GM21576 (cell line): ENCODE measurements around the gene COL17A1.

Experiments
- ATAC-seq: cut with Tn5 transposase; IDR thresholded peaks from one replicate; pipeline ENCODE4 v1.9.1; 2021; ENCODE audit warnings: mild to moderate bottlenecking, moderate library complexity; ENCODE audit not compliant: unreplicated experiment

The COL17A1 gene

DNA sequence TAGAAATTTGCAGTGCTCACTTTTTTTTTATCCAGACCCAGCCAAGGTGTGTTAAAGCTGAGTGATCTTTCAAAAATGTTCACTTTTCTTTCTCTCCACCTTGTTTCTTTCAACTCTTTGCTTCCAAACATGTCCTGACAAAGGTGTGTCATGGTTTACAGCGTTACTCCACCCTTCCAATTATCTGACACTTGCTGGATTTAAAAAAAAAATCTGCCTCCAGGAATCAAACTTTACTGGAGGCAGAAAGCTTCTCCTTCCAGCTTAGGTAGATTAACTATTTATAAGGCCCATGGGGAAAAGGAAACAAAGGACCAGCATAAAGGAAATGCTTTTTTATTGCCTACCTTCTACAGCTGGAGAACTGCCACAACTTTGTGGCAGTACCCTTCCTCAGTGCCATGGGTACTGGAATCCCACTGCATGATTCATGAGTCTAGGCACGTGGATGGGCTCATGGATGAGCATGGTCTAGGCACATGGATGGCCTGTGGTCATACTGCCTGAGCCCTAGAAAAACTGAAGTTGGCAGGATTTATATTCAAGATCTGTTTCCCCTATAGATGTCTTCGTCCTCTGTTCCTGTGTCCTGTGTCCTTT lies at the start of gene COL17A1:
Gene COL17A1, minus strand, starts transcription at position 80 of the 600 bp plus-strand sequence. CDS start 5,207 bp downstream, outside the sequence.
- ATAC-seq, result no peak

DNA sequence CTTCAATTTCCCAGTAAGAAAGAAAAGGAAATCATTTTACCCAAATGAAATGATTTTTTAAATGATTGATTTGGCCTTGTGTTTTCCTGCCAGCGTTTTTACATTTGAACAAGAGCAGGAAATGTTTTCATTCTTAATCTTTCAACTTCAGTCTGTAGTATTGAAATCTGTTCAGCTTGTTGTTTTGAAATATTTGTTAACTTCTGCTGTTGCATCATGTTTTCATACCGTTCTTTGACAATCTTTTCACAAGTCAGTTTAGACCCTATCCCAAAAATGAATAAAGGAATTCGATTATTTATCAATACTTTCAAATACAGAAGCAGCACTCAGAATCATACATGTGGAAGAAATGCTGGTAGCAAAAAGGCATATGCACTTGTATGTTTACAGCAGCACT lies 44.4 kb upstream of the COL17A1 start:
- ATAC-seq, result no peak

DNA sequence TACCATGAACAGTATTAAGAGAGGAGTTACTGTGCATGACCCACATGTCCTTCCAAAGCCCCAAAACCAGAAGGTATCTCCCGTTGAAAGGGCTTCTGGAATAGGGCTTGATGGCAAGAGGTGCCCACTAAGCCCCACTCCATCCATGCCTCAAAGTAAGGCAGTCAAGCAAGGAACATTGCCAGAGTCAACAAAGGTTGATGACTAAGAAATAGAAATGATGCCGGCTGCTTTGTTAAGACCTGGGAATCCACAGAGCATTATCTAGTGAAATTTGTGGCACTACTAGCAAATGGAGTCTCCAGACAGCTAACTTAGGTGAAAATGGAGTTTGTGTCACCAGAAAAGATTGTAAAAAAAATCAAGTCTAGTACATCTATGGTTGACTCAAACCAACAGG lies 42.5 kb upstream of the COL17A1 start:
- ATAC-seq, result no peak

DNA sequence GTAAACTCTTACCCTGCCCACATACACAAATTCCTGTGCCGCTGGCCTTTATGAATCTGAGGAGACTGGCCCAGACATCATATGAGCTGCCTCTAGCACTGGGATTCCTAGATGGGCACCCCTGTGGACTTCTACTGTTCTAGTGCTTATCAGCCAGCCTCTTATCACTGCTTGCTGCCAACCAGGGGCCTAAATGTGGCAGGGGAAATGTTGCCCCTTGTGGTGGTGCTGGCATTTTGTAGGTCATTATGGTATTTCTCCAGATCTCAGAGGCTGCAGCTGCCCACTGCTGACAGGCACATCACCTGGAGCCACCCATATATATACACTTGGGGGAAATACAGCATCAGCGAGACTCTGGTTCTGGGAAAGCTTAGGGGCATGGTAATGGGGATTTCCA lies 41.7 kb upstream of the COL17A1 start:
- peak; percentile 42 for ATAC-seq

DNA sequence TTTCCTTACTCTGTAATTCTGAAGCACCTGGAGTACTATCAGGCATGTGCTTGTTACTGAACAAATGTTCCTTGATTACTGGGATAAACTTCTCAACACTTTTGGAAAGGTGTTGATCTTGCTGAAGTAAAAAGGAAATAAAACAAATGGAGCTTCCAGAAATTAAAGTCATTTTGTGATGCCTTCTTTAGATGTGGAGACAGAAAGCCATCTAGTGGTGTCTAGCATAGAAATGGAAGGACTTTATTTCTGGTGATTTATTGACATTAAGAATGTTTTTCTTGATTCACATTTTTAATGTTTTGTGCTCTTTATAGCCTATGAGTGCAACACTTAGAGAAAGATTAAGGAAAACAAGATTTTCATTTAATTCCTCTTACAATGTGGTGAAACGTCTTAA lies 37.7 kb upstream of the COL17A1 start:
- no peak for ATAC-seq

DNA sequence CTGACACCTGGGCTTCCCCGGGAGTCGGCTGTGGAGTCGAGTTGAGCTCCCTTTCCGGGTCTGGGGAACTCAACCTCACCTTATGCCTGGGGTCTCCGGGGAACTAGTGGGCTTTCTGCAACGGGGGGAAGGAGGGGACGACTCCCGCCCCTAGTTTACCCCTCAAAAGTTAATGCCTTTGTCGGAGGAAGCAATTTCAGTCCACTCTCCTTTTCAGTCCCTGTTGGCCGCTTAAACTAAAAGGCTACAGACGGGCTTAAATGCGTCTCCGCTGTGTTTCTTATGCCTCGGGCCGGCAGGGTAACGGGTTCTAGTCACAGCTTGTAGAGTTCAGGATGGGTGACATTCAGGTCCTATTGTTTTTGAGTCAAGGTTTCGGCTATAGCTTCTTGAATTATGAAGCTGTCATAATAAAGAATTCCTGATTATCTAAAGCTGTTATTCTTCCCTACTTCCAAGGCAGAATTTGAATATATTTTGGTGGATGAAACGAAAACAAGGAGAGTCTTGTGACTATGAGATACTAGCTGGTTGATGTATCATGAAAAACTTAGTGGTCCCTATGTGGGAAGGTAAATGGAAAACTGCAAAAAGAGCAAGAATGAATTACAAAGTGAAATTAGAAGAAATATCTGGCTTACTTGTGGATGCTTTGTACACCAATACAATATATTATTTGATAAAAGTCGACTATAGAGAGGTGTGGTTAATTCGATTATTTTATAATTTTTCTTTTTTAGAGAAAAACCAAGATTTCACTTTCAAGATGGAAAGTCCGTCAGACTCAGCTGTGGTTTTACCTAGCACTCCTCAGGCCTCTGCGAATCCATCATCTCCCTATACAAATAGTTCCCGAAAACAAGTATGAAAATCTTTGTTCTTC lies 36.8 kb upstream of the COL17A1 start:
- ATAC-seq, result peak; percentile 4

DNA sequence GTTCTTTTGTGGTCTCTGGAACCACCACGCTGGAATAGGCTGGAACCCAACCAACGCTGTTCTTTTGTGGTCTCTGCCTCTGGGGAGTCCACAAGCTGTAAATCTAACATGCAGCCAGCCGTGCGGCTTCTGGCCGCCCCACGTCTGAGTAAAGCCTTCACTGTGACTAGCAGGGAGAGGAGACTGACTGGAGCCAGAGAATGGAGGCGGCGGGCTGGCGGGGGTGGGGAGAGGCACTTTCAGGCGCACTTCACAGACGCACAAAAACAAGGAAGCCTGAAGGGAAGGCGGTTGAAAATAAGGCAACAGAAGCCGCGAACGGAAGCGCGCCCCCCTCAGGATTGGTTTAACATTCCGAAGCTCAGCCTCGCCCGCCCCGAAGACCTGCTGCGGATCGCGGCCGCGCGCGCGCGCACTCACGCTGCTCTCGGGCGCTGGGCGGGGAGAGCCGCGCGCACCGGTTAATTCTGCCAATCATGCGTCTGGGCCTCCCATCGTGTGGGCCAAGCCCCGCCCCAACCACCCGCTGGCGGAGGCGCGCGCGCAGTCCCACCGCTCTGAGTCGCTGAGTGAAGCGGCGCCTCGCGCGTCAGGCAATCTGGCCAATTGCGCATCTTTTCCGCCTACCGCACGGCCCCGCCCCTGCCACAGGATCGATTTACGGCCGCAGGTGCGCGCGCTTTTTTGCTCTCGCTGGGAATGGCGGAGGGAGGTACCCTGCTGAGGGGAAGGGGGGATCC lies 36.0 kb upstream of the COL17A1 start, which contains the start of gene SFR1:
Gene SFR1, plus strand, starts transcription at position 687 of the 740 bp plus-strand sequence. Its CDS starts 13 bp downstream, at position 700.
- peak; percentile 92 for ATAC-seq

DNA sequence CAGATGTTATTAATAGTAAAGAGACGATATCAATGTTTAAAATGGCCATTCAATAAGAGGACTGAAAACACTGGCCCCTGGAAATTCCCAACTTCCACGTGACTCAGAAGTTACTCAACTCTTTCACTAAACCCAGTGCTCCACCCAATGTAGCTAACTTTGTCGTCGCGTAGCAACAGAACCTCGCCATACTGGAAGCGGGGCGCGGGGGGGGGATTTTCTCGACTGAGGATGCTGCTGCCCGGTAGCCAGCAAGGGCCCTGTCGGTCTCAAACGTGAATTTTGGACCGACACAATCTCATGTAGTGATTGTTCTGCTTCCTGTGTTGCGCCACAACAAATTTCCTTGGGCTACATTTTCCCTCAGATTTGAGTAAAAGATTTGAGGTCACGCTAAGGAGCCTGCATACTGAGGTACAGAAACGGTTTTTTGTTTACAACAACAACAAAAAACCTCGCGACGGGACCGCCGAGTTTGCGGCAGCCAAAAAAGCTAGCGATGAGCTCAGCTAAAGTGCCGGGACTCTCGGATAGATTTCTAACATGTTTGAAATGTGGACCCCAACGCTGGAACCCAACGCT lies 35.3 kb upstream of the COL17A1 start:
- peak; percentile 27 for ATAC-seq

DNA sequence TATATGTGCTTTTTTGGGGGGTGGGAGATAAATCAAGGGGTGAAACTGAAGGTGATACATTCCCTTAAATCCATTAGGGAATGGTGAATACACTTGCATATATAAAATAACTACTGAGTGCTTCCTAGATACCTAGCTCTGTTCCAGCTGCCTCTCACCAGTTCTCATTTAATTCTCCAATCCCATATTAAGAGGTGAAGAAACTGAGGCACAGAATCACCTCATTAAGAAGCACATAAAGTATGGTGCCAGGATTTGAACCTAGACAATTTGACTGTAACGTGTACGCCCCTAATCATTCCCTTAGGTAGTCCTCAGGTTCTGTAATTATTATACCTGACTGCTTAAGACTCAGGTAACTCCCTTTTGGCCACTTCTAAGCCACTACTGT lies 34.8 kb upstream of the COL17A1 start:
- ATAC-seq, result no peak

DNA sequence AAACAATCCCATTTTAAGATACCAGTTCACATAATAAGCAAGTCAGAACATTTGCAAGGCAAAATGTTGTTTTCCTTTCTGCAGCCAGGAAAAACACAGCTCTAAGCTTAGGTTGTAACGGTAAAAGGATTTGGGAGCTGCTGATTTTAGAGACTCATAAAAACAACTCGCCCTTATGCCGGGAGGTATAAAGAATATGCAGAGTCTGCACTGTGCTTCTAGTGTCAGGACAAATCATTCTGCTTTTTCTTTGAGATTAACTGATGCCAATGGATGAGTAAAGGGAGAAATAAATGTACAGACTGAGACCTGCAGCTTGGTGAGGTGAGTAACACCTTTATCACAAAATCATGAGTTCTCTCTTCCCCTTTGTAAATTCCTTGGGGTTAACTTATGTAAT lies 34.3 kb upstream of the COL17A1 start:
- ATAC-seq, result no peak

DNA sequence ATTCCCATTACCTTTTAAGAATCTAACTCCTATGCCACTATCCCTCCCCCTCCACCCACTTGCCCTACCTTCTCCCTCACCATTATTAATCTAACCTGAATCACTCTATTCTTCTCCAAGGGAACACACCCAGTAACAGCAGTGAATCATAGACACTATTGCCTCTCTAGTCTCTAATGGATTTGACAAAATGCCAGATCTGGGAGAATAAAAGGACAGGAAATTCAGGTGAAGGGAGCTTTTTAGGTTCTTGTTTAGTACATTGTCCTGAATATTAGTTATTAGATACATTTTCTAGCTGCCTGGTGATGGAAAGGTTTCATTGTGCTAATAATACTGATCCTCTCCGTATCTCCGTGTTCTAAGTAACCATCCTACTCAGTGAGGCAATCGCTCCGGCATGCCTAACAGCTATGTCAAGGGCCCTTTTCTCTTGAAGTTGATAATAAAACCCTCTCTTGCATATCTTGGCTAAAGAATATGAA lies 32.2 kb upstream of the COL17A1 start:
- no peak for ATAC-seq

DNA sequence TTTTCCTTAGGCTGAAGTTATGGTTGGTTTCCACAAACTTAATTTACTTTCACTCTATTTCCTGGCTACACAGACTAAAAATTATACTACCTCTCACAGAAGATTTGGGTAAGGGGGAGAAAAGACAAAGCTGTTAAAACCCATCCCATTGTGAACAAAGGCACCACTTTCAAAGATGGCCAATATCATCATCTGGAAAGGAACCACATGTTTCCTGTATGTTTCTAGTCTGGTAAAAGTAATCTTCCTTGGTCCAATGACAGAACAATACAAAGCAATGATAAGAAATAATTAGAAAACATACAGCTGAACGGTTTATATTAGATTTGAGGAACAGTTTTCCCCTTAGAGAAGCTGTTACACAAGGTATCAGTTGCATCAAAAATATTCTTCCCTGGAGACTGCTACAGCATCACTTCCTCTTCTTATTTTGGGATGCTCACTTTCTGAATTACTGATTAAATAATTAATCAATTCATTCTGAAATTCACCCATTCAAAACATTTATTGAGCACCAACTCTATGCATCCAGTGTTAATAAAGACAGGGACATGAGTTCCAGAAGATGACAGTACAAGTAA lies 27.8 kb upstream of the COL17A1 start:
- no peak for ATAC-seq

DNA sequence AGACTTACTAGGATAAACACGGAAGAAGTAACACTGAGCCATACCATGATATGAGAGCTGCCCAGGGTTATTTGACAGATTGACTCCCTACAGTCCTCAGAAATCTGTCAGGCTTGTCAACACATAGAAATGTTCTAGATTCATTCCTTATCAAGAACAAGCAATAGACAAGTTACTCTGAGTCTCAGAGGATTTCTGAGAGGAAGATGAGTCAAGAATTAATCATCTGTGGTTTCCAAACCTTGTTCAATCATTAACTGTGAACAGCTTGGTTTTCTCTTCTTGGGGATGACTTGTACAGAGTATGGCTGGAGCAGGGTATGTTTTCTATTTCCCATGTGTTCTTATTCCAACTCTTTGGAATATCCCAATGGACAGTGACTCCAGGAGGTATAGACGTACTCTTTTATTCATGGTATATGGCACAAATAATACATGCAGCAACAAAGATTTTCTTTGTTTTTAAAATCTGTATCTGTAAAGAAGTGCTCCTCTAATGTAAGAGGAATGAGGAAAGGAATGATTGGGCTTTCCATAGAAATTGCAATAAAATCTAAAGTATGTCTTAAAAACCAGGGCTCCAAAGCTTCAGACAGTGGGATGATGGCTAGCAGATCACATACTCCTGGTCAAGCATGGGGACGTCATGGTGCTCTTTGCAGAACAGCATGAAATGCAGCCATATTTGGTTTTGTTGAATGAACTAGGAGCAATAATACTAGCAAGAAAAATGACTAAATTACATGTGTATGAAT lies 24.4 kb upstream of the COL17A1 start:
- no peak for ATAC-seq

DNA sequence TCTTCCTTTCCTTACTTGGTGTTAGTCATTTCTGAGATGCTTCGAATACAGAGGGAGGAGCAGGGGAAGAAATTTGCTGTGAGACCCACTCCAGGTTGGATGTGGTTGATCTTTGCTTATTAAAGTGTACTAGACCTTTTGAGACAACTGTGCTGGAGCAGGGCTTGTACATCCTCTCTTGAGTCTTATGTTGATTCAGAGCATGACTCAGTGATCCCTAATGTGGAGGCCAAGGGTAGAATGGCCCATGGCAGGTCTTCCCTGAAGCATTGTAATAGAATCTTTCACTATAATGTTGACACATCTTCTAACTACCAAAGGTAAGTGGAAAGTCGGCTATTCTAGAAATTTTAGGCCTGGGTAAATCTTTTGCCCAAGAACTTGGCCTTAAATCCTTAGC lies 19.2 kb upstream of the COL17A1 start:
- ATAC-seq, result no peak

DNA sequence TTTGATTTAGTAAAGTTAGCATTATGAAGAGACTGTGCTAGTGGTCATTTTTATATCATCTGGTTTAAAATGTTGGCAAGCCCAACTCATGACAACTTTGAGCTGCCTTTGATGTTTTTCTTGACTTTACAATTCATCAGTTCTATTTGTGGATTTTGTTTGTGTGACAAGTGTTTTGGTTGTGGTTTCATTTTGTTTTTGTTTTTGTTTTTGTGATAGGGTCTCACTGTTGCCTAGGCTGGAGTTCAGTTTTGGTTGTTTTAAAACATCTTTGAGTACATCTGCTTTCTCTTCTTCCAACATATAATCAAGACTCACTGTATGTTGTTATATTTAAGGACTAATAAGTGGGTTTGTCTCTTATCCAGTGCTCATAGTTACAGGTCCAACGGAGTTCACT lies 18.7 kb upstream of the COL17A1 start:
- no peak for ATAC-seq

DNA sequence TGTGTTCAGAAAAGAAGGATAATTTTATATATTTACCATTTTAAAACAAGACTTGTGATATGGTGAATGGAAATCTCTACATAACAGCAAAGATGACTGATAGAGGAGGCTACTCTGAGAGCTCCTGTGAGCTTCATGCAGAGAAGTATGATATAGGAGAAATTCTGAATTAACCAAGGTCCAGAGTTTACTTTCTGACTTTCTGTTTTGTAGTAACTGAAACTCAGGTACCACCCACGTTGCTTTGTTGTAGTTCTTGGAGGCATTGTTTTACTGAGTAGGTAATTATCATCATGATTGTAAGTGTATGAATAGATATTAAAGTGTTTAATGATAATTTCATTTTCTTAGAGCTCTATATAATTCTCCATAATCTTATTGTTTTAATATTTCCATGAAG lies 18.3 kb upstream of the COL17A1 start:
- ATAC-seq, result peak; percentile 63

DNA sequence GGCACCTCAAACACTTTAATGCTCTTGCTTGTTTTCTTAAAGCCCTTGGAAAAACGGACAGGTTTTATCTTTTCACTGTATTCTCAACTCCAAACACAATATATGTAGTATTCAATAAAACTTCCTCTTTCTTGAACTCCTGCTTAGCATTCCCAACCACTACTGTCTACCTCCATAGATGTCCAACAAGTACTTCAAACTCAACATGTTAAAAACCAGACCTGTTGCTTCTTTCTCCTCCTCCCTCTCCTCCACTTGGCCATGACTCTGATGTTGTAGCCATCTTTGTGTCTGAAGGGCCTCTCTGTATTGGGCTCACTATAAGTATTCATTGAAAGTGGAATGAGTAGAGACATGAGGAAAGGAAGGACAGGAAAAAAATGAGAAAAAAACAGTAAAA lies 16.2 kb upstream of the COL17A1 start:
- no peak for ATAC-seq

DNA sequence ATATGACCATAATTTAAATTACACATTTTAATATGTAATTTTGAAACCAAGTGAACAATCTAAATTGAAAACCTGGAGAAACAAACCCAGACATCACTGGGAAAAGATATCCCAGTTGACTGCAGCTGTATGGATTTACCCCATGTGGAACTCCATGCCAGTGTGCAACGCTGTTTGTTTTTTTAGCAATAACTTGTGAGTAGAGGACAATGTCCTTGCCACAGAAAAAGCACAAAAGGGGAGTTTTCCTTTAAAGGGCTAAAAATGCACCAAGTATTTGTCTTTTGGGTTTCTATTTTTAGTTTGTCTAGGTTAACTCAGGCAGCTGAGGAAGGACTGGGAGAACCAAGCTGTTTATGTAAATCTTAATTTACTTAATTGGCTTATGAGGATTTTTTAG lies 15.1 kb upstream of the COL17A1 start:
- no peak for ATAC-seq

DNA sequence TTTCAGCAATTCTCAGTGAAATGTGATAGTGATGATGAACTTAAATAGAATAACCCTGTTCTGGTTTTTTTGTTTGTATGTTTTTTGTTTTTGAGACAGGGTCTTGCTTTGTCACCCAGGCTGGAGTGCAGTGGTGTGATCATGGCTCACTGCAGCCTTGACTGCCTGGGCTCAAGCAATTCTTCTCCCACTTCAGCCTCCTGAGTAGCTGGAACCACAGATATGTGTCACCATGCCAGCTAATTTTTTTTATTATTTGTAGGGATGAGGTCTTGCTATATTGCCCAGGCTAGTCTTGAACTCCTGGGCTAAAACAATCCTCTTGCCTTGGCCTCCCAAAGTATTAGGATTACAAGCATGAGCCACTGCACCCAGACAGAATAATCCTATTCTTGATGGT lies 14.3 kb upstream of the COL17A1 start:
- no peak for ATAC-seq

DNA sequence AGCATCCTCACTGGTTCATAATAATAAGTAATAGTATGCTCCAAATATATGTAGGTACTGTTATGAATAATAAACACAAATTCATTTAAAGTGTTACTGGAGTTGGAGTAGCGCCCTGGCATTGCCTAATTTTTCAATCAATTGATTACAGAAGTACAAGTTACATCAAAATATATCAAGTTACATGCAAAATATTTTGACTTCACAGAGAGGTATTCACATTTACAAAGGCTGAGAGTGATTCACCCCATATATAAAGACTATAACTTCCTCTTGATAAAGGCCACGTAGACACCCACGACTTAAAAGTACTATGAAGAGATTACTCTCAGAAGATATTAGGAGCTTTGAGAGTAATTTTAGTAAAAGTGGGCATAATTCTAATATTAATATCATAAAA lies 13.6 kb upstream of the COL17A1 start:
- no peak for ATAC-seq
